MM.1S (cell line): ENCODE results near the gene SLC35B4.

ENCODE experiments used
- DNase-seq: peaks from one replicate; pipeline ENCODE4 v3.0.0-alpha.2; 2015
- H2AFZ ChIP-seq: fragments of 300-600 bp; sonication (generic); 2 replicates; pipeline ENCODE4 v1.6.0; 2016; ENCODE audit warnings: antibody characterized with exemption, low read length
- H3F3A ChIP-seq: fragments of 300-600 bp; sonication (generic); 2 replicates; pipeline ENCODE4 v1.6.1; 2016; ENCODE audit warnings: mild to moderate bottlenecking, antibody characterized with exemption, low read length, moderate library complexity, mixed read lengths; ENCODE audit not compliant: insufficient read depth
- H3K27ac ChIP-seq: fragments of 300-600 bp; sonication (generic); 2 replicates; pipeline ENCODE4 v1.5.1; 2016; ENCODE audit warnings: mild to moderate bottlenecking, low read length
- H3K27me3 ChIP-seq: fragments of 300-600 bp; sonication (generic); replicated peaks from 2 replicates; pipeline ENCODE4 v1.6.0; 2016; ENCODE audit warnings: low read length; ENCODE audit not compliant: insufficient read depth
- H3K36me3 ChIP-seq: fragments of 300-600 bp; sonication (generic); replicated peaks from 2 replicates; pipeline ENCODE4 v1.6.1; 2016; ENCODE audit warnings: mild to moderate bottlenecking, low read length, mixed read lengths; ENCODE audit not compliant: insufficient read depth
- H3K4me1 ChIP-seq: fragments of 300-600 bp; sonication (generic); 2 replicates; pipeline ENCODE4 v1.6.1; 2016; ENCODE audit warnings: low read length, mixed read lengths
- H3K4me2 ChIP-seq: fragments of 300-600 bp; sonication (generic); 2 replicates; pipeline ENCODE4 v1.6.0; 2016; ENCODE audit warnings: low read depth, low read length
- H3K4me3 ChIP-seq: fragments of 300-600 bp; sonication (generic); 2 replicates; pipeline ENCODE4 v1.5.1; 2016; ENCODE audit warnings: low read length, mixed read lengths
- H3K79me2 ChIP-seq: fragments of 300-600 bp; sonication (generic); 2 replicates; pipeline ENCODE4 v1.6.1; 2016; ENCODE audit warnings: mixed run types, low read length, mixed read lengths
- H3K9ac ChIP-seq: fragments of 300-600 bp; sonication (generic); 2 replicates; pipeline ENCODE4 v1.6.1; 2016; ENCODE audit warnings: low read length, mixed read lengths
- H3K9me2 ChIP-seq: fragments of 300-600 bp; sonication (generic); replicated peaks from 2 replicates; pipeline ENCODE4 v1.6.1; 2016; ENCODE audit warnings: mild to moderate bottlenecking, low read length, mixed read lengths; ENCODE audit not compliant: insufficient read depth
- H3K9me3 ChIP-seq: fragments of 300-600 bp; sonication (generic); replicated peaks from 2 replicates; pipeline ENCODE4 v1.6.1; 2016; ENCODE audit warnings: mild to moderate bottlenecking, low read length, mixed read lengths; ENCODE audit not compliant: insufficient read depth
- H4K20me1 ChIP-seq: fragments of 300-600 bp; sonication (generic); 2 replicates; pipeline ENCODE4 v1.6.1; 2016; ENCODE audit warnings: mild to moderate bottlenecking, low read length, moderate library complexity, mixed read lengths; ENCODE audit not compliant: insufficient read depth
- EZH2 ChIP-seq: fragments of 300-600 bp; sonication (generic); optimal IDR thresholded peaks from 2 replicates; pipeline ENCODE3; 2017; ENCODE audit warnings: low read depth, mild to moderate bottlenecking, antibody characterized with exemption, low read length, mixed read lengths
- EZH2phosphoT487 ChIP-seq: fragments of 300-600 bp; sonication (generic); IDR thresholded peaks from 2 replicates; pipeline ENCODE4 v1.6.1; 2018; ENCODE audit warnings: antibody characterized with exemption, low read length
- TF ChIP-seq, protein P1 (sequence below): fragments of 300-600 bp; sonication (generic); IDR thresholded peaks from 2 replicates; pipeline ENCODE4 v1.5.1; 2016; ENCODE audit warnings: antibody characterized with exemption, low read length, mixed read lengths

The SLC35B4 gene

GRCh38 chr7:134284011-134284410 is 32.7 kb downstream of the SLC35B4 start:
- Histone ChIP-seq H2AFZ (no peak overlapping the region), H3F3A (no peaks in the 10 kb centered on the region), H3K4me3 (no peak overlapping the region), H3K9me2 (no peaks in the 10 kb centered on the region), H3K9ac (no peak overlapping the region), H3K9me3 (no peaks in the 10 kb centered on the region), H3K27me3 (no peaks in the 10 kb centered on the region), H4K20me1 (no peaks in the 10 kb centered on the region), H3K4me2 (no peak overlapping the region), H3K27ac (no peak overlapping the region), H3K36me3 (no peaks in the 10 kb centered on the region), H3K79me2 (no peaks in the 10 kb centered on the region), H3K4me1 (no peaks in the 10 kb centered on the region)
- TF ChIP-seq EZH2, result no peak
- TF ChIP-seq, protein P1, sequence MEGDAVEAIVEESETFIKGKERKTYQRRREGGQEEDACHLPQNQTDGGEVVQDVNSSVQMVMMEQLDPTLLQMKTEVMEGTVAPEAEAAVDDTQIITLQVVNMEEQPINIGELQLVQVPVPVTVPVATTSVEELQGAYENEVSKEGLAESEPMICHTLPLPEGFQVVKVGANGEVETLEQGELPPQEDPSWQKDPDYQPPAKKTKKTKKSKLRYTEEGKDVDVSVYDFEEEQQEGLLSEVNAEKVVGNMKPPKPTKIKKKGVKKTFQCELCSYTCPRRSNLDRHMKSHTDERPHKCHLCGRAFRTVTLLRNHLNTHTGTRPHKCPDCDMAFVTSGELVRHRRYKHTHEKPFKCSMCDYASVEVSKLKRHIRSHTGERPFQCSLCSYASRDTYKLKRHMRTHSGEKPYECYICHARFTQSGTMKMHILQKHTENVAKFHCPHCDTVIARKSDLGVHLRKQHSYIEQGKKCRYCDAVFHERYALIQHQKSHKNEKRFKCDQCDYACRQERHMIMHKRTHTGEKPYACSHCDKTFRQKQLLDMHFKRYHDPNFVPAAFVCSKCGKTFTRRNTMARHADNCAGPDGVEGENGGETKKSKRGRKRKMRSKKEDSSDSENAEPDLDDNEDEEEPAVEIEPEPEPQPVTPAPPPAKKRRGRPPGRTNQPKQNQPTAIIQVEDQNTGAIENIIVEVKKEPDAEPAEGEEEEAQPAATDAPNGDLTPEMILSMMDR, result no peak
- no peak for TF ChIP-seq EZH2phosphoT487
- DNase-seq, result no peak

GRCh38 chr7:134280508-134280907 is 36.2 kb downstream of the SLC35B4 start:
- Histone ChIP-seq H3K4me3 (no peak overlapping the region), H3K27ac (no peak overlapping the region), H4K20me1 (no peaks in the 10 kb centered on the region), H3K9ac (no peak overlapping the region), H3K79me2 (no peaks in the 10 kb centered on the region), H3K4me2 (no peak overlapping the region), H3K9me2 (no peaks in the 10 kb centered on the region), H3K27me3 (no peaks in the 10 kb centered on the region), H3K36me3 (no peaks in the 10 kb centered on the region), H3F3A (no peaks in the 10 kb centered on the region), H3K4me1 (no peaks in the 10 kb centered on the region), H3K9me3 (no peaks in the 10 kb centered on the region), H2AFZ (no peak overlapping the region)
- TF ChIP-seq EZH2phosphoT487 (no peak), EZH2 (no peak)
- TF ChIP-seq, protein P1, result no peak
- DNase-seq, result no peak

- Histone ChIP-seq H3K27me3 (no peaks in the 10 kb centered on the region), H3K9me2 (no peaks in the 10 kb centered on the region), H3K36me3 (no peaks in the 10 kb centered on the region), H3K79me2 (no peaks in the 10 kb centered on the region), H3K4me2 (no peak overlapping the region), H3K9ac (no peak overlapping the region), H2AFZ (no peak overlapping the region), H3K27ac (no peak overlapping the region), H3K4me3 (no peak overlapping the region), H3F3A (no peaks in the 10 kb centered on the region), H4K20me1 (no peaks in the 10 kb centered on the region), H3K9me3 (no peaks in the 10 kb centered on the region), H3K4me1 (no peaks in the 10 kb centered on the region)
- TF ChIP-seq, protein P1, result no peak
- TF ChIP-seq EZH2phosphoT487, result no peak
- no peak for TF ChIP-seq EZH2
- no peak for DNase-seq
These were observed 36.8 kb downstream of the SLC35B4 start for GRCh38 chr7:134279898-134280297.
